Measurements from ENCODE around the gene SORL1.

Gene SORL1

DNA sequence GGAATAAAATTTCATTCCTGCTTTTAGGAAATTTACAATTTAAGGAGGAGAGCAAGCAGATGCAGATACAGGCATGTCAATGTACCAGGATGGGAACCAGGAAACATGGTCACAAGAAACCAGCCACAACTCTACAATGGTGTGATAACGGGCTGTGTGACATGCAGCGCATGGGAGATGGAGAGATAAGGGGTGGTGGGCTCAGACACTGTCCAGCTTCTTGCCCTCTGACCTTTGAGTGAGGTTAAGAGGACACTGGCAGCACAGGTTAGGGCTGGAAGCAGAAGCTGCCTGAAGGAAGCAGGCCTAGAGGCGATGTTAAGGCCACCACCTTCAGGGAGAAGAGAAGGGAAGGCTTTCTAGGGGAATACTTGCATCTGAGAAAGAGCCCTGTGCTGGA, 3.0 kb downstream of the SORL1 start:
- no peak for DNase-seq

- no peak for DNase-seq
Measured at GRCh38 chr11:121456151-121456550, 4.0 kb downstream of the SORL1 start.

DNA sequence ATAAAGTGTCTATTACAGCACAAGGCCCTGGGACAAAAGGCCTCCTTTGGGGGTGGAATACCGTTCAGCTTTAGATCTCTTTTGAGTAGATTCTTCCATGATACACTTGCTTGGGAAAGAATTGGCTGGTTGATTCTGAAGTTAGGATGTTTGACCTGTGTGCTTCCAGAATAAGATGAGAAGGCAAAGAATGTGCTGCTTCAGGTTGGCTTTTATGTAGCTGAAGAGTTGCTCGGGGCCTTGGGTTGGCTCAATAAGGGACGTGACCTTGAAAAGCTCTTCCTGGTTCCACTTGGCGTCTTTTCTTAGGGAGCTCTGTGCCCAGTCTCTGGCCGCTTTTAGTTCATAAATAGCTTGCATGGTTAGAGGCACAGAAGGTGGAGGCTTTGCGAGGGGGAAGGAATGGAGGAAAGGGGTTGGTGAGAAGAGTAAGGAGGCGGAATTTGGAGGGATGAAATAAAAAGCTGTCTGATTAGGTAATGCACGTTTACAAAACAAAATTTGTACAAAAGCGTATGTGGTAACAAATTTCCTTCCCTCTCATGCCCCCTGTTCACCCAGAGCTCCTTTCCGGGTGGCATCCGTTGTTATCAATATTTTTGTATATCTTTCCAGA, 4.8 kb downstream of the SORL1 start:
- DNase-seq = no peak

DNA sequence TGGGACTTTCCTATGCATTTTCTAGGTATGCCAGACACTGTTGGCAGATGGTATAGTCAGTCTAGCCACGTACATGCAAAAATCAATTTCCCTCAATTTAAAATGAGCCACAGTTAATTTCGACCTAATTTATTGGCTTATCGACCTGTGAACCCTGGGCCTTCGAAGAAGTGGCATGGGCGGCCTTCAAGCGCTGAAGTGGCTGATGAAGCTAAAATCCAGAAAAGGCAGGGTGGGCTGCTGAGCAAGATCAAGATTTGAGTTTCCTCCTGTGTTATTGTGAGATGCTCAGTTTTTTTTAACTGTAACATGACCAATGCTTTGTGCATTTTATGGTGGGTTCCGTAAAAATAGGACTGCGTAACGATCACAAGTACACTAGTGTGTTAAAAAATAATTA, 6.4 kb downstream of the SORL1 start:
- no peak for DNase-seq

DNA sequence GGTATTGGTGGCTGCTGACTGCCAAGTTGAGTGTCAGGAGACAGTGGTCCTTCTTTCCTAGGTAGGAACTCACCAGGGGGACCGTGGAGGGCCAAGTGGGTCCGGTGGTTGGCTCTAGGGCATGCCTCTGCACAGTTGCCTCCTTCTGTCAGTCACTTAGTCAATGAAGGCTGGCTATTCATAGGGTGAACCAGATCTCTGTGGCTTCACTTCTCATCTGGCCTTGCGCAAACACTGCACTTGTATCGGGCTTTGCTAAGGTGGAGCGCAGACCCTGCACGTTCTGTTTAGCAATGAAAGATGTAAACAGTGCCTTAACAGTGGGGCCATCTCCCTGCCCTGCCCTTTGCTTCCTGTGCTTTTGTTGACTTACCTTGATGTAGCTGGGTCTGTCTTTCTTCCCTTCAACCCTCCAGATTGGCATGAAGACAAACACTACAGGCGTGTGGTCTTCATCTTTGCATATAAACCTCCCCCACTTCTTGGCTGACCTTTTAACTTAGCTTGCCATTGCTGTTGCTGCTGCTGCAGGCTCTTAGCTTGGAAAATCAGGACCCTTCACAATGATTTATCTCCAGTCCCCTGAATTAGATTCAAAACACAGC, 7.4 kb downstream of the SORL1 start:
- no peak for DNase-seq

DNA sequence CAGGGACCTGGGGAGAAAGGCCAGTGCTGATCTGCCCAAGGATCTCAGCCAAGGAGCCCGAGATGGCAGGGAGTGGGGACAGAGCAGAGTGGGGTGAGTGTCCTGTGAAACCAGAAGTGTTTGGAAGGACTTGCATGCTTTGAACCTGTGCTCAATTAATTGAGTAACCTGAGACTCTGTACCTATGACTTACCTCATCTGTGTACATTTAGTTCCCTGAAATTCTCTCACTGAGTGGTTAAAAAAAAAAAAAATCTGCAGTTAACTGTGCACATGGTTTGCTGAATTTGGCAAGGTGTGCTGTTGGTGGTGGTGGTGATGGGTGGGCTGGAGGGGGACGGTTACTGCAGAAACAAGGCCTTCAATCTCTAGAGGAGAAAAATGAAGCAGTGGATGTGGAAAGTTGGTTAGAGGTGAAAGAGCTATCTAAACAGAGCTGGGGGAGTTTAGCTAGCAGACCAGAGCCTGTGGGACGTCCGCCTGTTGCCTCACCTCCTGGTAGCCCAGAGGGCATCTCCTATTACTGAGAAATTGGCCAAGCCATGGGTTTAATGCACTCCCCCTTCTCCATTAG, 8.9 kb downstream of the SORL1 start:
- DNase-seq = no peak

GRCh38 chr11:121461843-121462242, 9.7 kb downstream of the SORL1 start:
- no peak for DNase-seq

DNA sequence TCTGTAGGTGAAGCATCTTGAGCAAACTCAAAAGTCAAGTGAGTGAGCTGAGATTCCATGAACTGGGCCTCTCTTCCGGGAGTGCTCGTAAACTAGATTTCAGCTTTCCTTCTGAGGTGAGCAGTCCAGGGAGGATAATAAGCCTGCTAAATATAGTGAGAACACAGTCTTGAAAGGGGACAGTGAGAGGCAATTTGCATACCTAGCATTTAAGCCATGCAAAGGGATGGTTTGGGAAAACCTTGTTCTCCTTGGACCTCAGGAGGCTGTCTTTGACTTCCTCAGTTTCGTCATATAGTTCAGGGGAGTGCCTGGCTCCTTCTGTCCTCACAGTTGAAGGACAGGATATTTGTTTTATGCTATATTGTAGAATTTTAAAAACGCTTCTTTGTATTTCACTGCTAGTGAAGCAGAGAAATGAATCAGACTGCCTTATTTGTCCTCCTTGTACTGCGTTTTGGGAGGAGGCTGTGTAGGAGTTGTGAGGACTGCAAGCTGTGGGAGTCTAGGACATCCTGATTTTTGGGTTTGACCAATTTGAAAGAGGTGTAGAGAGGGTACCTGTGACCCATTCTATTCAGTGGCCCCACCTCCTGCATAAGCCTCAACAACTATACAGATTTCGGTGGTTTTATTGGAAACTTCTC, 11.7 kb downstream of the SORL1 start:
- DNase-seq = no peak

GRCh38 chr11:121464352-121464946, 12.3 kb downstream of the SORL1 start:
- no peak for DNase-seq

DNA sequence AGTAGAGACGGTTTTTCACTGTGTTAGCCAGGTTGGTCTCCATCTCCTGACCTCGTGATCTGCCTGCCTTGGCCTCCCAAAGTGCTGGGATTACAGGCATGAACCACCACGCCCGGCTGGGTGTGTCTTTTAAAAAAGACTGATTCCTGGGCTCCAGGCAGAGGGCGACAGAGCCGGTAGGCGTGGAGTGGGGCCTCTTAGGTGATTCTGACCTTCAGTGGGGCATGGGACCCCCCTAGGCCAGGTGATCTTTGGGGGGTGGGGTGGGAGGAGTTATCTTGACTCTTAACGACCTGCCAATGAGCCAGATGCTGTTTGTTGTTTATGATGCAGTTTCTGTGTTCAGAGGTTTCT, 13.6 kb downstream of the SORL1 start:
- DNase-seq = no peak

- DNase-seq = no peak
Measured at GRCh38 chr11:121466063-121466794, 14.1 kb downstream of the SORL1 start.

GRCh38 chr11:121467471-121467870, 15.4 kb downstream of the SORL1 start:
- DNase-seq = no peak

GRCh38 chr11:121467965-121468364, 15.9 kb downstream of the SORL1 start:
- DNase-seq = no peak

DNA sequence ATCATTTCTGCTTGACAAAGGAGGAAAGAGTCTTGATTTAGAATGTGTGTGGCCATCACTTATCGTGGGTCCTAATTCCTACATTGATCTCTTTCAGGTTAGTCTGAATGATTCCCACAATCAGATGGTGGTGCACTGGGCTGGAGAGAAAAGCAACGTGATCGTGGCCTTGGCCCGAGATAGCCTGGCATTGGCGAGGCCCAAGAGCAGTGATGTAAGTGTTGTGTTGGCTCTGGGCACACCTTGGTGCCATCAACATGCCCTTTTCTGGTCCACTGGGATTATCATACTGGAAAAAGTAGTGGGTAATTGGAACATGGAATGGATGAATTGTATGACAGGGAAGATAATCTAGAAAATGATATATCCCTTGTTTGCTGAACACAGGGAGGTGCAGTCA, 17.8 kb downstream of the SORL1 start:
- DNase-seq = no peak

GRCh38 chr11:121471167-121471566, 19.1 kb downstream of the SORL1 start:
- DNase-seq = no peak

GRCh38 chr11:121472312-121472711, 20.2 kb downstream of the SORL1 start:
- DNase-seq = no peak

DNA sequence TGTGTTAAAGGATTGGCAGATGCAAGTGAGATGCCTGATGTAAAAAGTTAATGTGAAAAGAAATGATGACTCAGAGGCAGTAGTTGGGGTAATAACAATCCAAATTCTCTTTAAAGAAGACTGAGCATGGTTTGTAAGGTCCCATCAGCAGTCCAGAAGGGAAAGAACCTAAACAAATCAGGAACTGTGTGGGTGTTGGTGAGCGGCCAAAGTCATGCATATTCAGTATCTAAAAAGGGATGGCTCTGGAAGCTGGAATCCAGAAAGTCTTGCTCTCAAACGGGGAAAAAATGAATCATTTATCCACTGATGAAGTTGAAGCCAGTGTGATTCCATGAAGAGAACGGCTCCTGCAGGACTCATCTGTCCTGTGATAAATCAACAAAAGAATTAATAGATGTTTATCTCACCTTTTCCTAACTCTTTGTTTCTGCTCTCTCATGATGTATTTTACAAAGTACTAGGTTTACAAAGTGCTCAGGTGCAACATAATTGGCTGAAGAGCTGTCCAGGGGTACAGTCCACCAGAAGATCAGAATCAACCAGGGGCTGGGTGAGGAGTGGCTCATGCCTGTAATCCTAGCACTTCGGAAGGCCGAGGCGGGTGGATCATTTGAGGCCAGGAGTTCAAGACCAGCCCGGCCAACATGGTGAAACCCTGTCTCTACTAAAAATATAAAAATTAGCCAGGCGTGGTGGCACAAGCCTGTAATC, 21.1 kb downstream of the SORL1 start:
- no peak for DNase-seq

DNA sequence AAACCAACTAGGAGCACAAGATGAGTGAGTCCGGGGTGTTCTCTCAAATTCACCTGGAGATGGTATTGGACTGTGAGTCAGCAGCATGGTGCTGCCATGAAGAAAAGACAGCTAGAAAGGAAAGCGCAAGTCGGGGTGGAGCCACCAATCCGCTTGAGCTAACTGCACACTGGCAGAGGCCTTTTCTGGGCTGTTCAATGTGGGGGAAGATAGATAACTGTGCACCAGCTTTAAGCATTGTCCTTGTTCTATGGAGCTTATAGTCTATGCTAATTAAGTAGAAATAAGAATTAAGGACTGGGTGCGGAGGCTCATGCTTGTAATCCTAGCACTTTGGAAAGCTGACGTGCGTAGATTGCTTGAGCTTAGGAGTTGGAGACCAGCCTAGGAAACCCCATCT, 22.6 kb downstream of the SORL1 start:
- DNase-seq = no peak

DNA sequence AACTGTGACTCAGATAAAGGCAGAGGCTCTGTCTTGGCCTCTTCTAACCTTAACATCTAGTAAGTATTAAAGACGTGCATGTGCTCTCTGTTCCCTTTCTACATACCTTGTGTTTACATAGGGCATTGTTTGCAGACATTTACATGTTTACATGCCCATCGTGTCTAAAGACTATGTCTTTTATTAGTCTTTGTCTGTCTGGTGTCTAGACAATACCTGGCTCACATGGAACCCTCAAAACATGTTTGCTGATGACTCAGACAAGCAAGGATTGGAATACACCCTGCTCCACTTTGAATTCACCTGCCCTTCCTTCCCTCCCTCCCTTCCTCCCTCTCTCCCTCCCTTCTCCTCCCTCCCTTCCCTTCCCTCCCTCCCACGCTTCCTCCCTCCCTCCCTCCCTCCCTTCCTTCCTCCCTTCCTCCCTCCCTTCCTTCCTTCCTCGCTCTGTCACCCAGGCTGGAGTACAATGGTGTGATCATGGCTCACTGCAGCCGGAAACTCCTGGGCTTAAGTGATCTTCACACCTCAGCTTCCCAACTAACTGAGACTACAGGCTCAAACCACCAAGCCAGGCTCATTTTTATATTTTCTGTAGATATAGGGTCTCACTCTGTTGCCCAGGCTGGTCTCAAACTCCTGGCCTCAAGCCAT, 24.4 kb downstream of the SORL1 start:
- no peak for DNase-seq

GRCh38 chr11:121478226-121478894, 26.2 kb downstream of the SORL1 start:
- no peak for DNase-seq

GRCh38 chr11:121478895-121479697, 27.0 kb downstream of the SORL1 start:
- no peak for DNase-seq
